Stimulated activated CD8-positive, alpha-beta memory T cell treated with anti-CD3 and anti-CD28 coated beads, Interleukin-15, amount 100 ng/mL, for 48 hours (primary cell): Measurements from ENCODE around the gene PROCA1.
"Not testable (repeated sequence)": the region's sequence is repeated elsewhere in the genome, so short reads cannot be mapped to it uniquely, and the experiment has no call there.

Source experiments
- DNase-seq, 2 donors: peaks; one replicate each; pipeline ENCODE4 v3.0.0-alpha.2; 2020; ENCODE audit warnings: low read depth in 2 of 2

PROCA1 gene

GRCh38 chr17:28675980-28676379 lies 35.7 kb downstream of the PROCA1 start:
- no peak for DNase-seq

DNA sequence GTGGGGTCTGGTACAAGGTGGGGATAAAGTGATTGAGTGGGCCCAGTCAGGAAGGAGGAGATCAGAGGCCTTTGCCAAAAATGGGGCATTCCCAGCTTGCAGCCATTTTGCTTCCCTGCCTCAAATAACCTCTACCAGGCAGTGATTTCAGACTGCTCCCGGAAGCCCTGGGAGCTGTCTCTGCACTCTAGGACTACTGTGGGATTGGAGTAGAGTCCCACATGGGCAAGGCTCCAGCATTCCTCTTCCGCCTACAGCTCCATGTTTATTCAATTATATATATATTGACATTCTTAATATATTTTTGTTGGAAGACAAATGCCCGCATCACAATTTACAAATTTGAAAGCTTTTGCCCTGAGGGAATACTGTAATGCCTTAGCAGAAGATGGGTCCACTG lies 36.2 kb downstream of the PROCA1 start:
- no peak for DNase-seq

DNA sequence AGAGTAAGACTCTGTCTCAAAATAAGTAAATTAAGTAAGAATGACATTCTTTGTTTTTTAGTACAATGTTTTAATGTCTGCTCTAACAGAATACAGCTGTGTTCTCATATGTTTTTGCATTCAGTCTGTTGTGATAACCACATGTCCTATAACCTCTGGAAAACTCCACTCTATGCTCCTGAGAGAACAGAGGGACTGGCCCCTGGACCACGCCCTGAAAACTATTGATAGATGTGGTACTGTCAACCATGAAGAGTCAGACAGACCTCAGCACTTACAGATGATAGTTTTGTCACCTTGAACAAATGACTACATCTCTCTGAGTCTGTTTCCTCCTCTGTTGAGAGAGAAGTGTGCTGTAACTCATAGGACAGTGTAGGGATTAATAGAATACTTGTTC lies 41.8 kb downstream of the PROCA1 start:
- DNase-seq, result no peak

- DNase-seq, result no peak
These were observed 43.8 kb downstream of the PROCA1 start for GRCh38 chr17:28667870-28668269.

GRCh38 chr17:28665994-28666393 lies 45.7 kb downstream of the PROCA1 start:
- no peak for DNase-seq

- no peak for DNase-seq
These were observed 48.0 kb downstream of the PROCA1 start for GRCh38 chr17:28663723-28664122.

GRCh38 chr17:28662527-28662829 lies 49.2 kb downstream of the PROCA1 start:
- DNase-seq, result no peak

DNA sequence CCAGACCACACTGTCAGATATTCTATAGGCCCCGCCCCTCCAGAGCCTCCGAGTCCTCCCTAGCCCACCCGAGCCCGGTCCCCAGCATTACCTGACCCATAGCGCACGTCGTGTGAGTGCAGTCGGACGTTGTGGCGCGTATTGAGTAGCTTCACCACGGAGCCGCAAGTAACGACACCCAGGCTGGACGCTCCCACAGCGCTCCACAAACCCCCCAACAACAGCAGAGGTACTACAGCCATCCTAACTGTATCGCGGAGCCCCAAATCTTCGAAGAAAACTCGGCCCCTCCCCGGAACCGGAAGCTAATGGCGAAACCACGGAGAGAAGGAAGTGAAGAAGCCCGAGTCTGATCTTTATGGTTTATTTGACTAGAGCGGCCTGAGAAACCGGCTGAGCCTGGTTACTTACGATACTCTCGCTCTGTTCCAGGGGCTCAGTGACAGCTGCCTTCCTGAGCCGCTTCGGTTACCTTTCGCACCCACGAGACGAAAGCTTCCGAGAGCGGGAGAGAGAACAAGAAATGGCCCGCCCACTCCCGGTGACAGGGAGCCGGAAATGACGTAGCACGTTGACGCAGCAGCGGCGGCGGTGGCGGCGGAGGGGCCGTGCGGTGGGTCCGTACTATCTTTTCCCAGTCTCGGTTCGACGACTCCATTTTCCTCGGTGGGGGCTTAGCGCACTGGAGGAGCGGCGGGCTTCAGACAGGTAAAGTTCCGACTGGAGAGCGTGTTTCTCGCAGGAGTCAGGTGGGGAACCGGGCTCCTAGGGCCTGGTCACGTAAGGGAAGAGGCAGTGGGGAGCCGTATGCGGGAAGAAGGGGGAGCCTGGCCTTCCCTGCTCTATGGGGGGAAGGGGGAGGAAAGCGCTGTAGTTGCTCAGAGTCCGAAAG lies 49.8 kb downstream of the PROCA1 start, which contains the start of the genes SDF2 and SUPT6H:
Gene SDF2, minus strand, starts transcription at position 272 of the 892 bp plus-strand sequence. Its CDS starts 30 bp downstream, at position 242.
Gene SUPT6H, plus strand, starts transcription at position 571 of the 892 bp plus-strand sequence. CDS start 11,197 bp downstream, outside the sequence.
- peak; percentile 88 to 90 for DNase-seq

GRCh38 chr17:28659497-28659881 lies 52.2 kb downstream of the PROCA1 start:
- DNase-seq, result not testable (repeated sequence)

DNA sequence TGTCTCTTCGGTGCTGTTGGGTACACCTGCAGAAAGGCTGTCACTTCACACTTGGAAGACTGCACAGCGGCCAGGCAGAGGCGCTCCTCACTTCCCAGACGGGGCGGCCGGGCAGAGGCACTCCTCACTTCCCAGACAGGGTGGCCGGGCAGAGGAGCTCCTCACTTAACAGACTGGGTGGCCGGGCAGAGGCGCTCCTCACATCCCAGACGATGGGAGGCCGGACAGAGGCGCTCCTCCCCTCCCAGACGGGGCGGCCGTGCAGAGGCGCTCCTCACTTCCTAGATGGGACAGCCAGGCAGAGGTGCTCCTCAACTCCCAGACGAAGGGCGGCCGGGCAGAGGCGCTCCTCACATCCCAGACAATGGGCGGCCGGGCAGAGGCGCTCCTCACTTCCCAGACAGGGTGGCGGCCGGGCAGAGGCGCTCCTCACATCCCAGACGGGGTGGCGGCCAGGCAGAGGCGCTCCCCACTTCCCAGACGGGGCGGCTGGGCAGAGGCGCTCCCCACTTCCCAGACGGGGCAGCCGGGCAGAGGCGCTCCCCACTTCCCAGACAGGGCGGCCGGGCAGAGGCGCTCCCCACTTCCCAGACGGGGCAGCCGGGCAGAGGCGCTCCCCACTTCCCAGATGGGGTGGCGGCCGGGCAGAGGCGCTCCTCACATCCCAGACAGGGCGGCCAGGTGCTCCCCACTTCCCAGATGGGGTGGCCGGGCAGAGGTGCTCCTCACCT lies 52.8 kb downstream of the PROCA1 start:
- not testable (repeated sequence) for DNase-seq

- not testable (repeated sequence) for DNase-seq
These were observed 53.3 kb downstream of the PROCA1 start for GRCh38 chr17:28658342-28658741.

DNA sequence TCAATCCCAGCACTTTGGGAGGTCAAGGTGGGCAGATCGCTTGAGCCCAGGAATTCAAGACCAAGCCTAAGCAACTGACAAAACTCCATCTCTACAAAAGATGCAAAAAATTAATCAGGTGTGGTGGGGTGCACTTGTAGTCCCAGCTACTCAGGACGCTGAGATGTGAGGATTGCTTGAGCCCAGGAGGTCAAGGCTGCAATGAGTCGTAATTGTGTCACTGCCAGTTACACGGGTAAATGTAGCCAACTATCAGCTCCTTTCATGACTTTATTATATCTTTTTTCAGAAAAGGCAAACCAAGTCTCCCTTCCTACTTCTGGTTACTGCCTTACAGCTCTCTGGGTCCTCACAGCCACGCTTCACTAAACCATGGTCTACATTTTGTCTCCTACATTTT lies 53.9 kb downstream of the PROCA1 start:
- no peak for DNase-seq

DNA sequence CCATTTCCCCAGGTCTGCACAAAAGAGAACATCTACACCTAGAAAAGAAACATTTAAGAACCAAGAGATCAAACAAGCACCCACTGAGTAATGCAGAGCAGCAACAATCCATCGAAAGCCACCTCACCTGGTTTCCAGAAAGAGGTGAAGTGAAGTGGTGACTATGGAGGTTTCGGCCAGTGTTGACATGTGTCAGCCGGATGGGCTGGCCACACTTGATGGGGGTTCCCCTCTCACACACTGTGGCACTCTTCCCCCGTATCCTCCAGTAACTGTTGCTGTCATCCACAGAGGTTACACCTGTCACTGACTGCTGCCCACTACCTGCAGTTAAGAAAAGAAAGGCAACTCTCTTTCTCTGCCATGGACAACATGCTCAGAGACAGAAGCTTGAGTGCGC lies 56.5 kb downstream of the PROCA1 start:
- DNase-seq, result no peak
